SK-N-DZ (cell line): ENCODE data around the gene PGLYRP3.

Experiments used
- DNase-seq: peaks from one replicate; pipeline ENCODE4 v3.0.0-alpha.2; 2015; ENCODE audit warnings: low spot score
- small RNA-seq, 2 experiments: library from RNA; depleted of rRNA; stranded (forward); fragments of <200 nt; gene quantifications; one replicate each; pipeline ENCODE3, GENCODE V24; 2014

Gene PGLYRP3

DNA sequence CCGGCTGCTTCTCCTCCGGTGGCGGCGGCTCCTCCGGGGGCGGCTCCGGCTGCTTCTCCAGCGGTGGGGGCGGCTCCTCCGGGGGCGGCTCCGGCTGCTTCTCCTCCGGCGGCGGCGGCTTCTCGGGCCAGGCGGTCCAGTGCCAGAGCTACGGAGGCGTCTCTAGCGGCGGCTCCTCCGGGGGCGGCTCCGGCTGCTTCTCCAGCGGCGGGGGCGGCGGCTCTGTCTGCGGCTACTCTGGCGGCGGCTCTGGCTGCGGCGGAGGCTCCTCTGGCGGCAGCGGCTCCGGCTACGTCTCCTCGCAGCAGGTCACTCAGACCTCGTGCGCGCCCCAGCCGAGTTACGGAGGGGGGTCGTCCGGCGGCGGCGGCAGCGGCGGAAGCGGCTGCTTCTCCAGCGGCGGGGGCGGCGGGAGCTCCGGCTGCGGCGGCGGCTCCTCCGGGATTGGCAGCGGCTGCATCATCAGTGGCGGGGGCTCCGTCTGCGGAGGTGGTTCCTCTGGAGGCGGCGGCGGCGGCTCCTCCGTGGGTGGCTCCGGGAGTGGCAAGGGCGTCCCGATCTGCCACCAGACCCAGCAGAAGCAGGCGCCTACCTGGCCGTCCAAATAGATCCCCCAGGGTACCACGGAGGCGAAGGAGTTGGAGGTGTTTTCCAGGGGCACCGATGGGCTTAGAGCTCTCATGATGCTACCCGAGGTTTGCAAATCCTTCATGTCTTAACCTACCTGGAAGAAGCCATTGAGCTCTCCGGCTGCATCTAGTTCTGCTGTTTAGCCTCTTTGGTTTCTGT lies 51.3 kb downstream of the PGLYRP3 start:
- no peak for DNase-seq

- DNase-seq: no peak
Observed at GRCh38 chr1:153260585-153261280, 52.0 kb downstream of the PGLYRP3 start.

GRCh38 chr1:153259387-153259786 lies 53.4 kb downstream of the PGLYRP3 start, which contains the start of gene LORICRIN:
TSS of gene LORICRIN (plus strand) at chr1:153259687. CDS start at chr1:153260950, 1,263 bp downstream.
- DNase-seq: no peak

GRCh38 chr1:153253693-153254092 lies 59.1 kb downstream of the PGLYRP3 start:
- DNase-seq: no peak

GRCh38 chr1:153253076-153253475 lies 59.7 kb downstream of the PGLYRP3 start:
- no peak for DNase-seq

- no peak for DNase-seq
Observed at GRCh38 chr1:153251988-153252387, 60.8 kb downstream of the PGLYRP3 start.

DNA sequence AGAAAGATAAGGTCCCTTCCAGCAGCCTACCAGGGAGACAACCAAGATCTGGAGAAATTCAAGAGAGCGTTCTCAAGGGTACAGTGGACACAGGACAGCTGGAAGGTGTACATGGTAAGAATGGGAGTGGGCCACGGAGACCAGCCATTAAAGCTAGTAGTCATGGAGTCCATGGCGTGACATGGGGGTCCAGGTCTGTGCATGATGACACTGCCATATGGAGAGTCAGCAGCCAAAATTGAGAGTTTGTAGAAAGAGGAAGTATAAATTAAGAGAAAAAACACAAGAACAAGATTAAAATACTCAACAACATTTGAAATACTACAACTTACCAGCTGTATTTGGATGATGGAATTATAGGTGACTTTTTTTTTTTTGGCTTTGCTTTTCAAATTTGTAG lies 61.2 kb downstream of the PGLYRP3 start:
- no peak for DNase-seq

DNA sequence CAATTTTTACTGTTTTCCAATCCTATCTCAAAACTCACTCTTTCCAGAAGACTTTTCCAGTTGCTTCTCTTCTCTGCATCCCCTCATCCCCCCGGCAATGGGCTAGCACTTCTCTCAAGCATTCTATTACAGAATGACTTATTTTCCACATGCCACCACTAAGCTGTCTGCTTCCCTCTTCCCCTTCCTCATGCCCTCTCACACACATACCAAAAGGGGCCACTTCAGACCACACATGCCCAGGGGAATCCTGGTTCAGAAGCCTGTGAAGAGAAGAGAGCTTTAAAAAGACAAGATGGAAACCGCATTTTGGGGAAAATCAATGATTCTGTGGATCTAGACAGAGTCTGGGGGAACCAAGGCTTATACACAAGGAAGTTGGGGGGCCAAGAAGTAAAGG lies 61.7 kb downstream of the PGLYRP3 start:
- DNase-seq: no peak

DNA sequence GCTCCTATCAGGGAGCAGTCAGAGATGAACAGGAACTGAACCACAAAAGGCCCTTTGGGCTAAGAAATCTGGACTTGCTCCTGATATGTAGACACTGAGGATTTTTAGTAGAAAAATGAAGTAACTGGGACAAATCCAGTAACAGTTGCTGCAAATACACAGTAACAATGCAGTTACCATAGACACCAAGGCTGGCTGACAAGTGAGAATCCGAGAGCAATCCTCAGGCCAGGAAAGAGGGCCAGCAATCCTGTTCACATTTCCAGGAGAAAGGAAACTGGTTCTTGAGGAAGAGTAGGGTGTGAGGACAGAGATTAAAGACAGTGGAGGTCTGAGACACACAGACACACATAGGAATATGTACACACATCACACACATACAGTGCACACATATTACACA lies 62.6 kb downstream of the PGLYRP3 start:
- no peak for DNase-seq

- DNase-seq: no peak
Observed at GRCh38 chr1:153248176-153248879, 64.4 kb downstream of the PGLYRP3 start.

Small RNAs within 50 kb of the gene (small RNA-seq; reads per million reads assigned to genes)
- gene RNU6-160P: 0 reads per million in 2 experiments
